ENCODE measurements around the gene CRNN. TPM values are rescaled to one million over a fixed set of nuclear protein-coding genes. Genes with fewer than 3 reads are reported as not detected.

CRNN gene
- total and polyA plus RNA-seq, 10 of the 15 experiments (the other 5 are each of a cell fraction or from before 2014, with no cell fraction given): not detected

DNA sequence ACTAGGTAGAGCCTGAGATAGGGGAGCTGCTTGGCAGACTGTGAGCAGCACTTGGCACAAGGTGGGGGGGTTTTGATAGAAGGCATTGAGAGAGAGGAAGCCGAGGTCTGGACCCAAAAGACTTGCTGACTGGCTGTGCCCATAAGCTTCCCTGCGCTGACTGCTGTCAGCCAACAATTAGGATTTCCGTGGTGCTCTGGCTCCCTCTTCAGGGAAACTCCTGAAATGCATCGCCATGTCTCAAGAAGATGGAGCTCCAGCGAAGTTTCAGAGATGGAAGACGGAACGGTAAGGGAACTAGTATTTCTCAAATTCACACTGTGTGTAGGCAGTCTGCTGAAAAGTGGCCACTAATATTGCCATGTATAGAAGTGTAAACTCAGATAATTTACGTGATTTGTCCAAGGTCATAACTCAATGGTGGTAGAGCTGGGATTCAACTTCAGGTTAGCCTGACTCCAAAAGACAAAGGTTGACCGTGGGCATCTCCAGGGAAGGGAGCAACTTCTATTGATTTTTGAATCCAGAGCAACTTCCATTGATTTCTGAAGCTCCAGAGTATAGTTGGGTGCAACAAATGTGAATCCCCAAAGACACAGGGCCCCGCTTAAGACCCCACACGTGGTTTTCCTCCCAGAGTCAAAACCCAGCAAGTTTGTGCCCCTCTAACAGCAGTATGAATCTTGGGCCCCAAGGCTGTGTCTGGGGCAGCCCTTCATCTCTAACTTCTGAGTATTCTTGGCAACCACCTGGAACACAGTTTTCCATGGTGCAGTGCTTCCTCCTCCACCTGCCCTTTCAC is 44.5 kb upstream of the CRNN start:
- peaks cover 10% of the 10 kb centered on the region for H3K4me1 ChIP-seq (ENCODE audit: control insufficient read depth, insufficient read depth, low read length)
- ChIA-PET SMC1A (ENCODE audit: uncharacterized antibody, unreplicated experiment) (interaction anchor here (0.6 to 2.7 kb wide), 24 partner anchors 8 to 457 kb away, joined by 3 to 34 read pairs (median 4); no protein-coding TSS in a partner anchor), RAD21 (ENCODE audit: unreplicated experiment) (interaction anchor here (0.5 to 3.0 kb wide), 25 partner anchors 10 to 550 kb away, joined by 3 to 63 read pairs (median 5); partner anchors contain the start of gene HRNR), POLR2A (interaction anchor here (0.5 to 1.2 kb wide), 3 partner anchors 60 to 1570 kb away, joined by 3 read pairs; no protein-coding TSS in a partner anchor), CTCF (interaction anchor here (0.6 to 3.5 kb wide), 52 partner anchors 9 to 581 kb away, joined by 3 to 145 read pairs (median 6); partner anchors contain the start of gene HRNR)
- 23% methylated on average over 11 of the region's 11 CpGs for WGBS (ENCODE audit: insufficient coverage, insufficient replicate concordance, low lambda C conversion rate, missing lambda C conversion rate)
- in situ Hi-C loops (cut with MboI) (loop anchor here (5.0 kb wide), 2 partner anchors 271 to 406 kb away; no protein-coding TSS in a partner anchor), intact Hi-C loops (cut with micrococcal nuclease; ENCODE audit: unreplicated experiment) (loop anchor here (1.0 kb wide), 4 partner anchors 59 to 406 kb away; no protein-coding TSS in a partner anchor)
- H2AFZ ChIP-seq (ENCODE audit: control insufficient read depth, low read depth, low read length): peak overlapping the region; percentile 16
- no peaks in the 10 kb centered on the region for H4K20me1 ChIP-seq (ENCODE audit: control insufficient read depth, insufficient read depth)
- ATAC-seq (peak; percentile 55), FAIRE-seq (peak; percentile 87), DNase-seq (ENCODE audit: low read depth, low spot score) (peak; percentile 48)
- H3K9ac ChIP-seq (ENCODE audit: control insufficient read depth, insufficient read depth, low read length): no peak overlapping the region
- no peaks in the 10 kb centered on the region for H3K27me3 ChIP-seq (replicated peaks in 1 of 2; ENCODE audit: control insufficient read depth in 2 of 2, insufficient read depth in 2 of 2, low read length in 1 of 2)
- H3K4me2 ChIP-seq (ENCODE audit: control insufficient read depth, insufficient read depth): no peak overlapping the region
- no TSS peak for BruUV-seq (replicated peaks)
- no peak overlapping the region for H3K4me3 ChIP-seq
- H3K79me2 ChIP-seq (ENCODE audit: control insufficient read depth, insufficient read depth, low read length): no peaks in the 10 kb centered on the region
- no peaks in the 10 kb centered on the region for H3K9me3 ChIP-seq (replicated peaks; ENCODE audit: control insufficient read depth, insufficient read depth, low read length)
- TF ChIP-seq SMC3 (IDR thresholded peaks at IDR 0.05; ENCODE audit: borderline replicate concordance, low read length): peak; percentile 58; the same call in 1 of the 2 replicates
- no peak for TF ChIP-seq MXI1 (IDR thresholded peaks at IDR 0.05; ENCODE audit: low read depth, low read length)
- no peak for TF ChIP-seq TBL1XR1 (IDR thresholded peaks at IDR 0.05; ENCODE audit: low read depth, low read length)
- 0 out of 2 replicates have a peak, but pooled peaks have one; percentile 16 for TF ChIP-seq PKNOX1 (IDR thresholded peaks at IDR 0.05)
- peak; percentile 78 to 96 (median 94); a peak in 4 of 6 replicates for TF ChIP-seq CTCF (IDR thresholded peaks at IDR 0.05 in 2 of 3, conservative IDR thresholded peaks at IDR 0.05 in 1 of 3; ENCODE audit: control insufficient read depth in 2 of 3, extremely low read depth in 1 of 3, insufficient read depth in 1 of 3, low read depth in 3 of 3, low read length in 3 of 3)
- TF ChIP-seq, protein P1, sequence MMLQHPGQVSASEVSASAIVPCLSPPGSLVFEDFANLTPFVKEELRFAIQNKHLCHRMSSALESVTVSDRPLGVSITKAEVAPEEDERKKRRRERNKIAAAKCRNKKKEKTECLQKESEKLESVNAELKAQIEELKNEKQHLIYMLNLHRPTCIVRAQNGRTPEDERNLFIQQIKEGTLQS (IDR thresholded peaks at IDR 0.05; ENCODE audit: borderline replicate concordance, extremely low read depth, low read depth, low read length): no peak
- peak; percentile 84 for TF ChIP-seq YY1 (IDR thresholded peaks at IDR 0.05; ENCODE audit: low read depth, low read length)
- TF ChIP-seq ESRRA (IDR thresholded peaks at IDR 0.05; ENCODE audit: low read length): no peak
- TF ChIP-seq POU2F2 (IDR thresholded peaks at IDR 0.05; ENCODE audit: borderline replicate concordance, low read depth, low read length): 0 out of 3 replicates have a peak, but pooled peaks have one; percentile 39
- no peak for TF ChIP-seq ZNF687 (IDR thresholded peaks at IDR 0.05)
- peak; percentile 88 for TF ChIP-seq RAD21 (IDR thresholded peaks at IDR 0.05; ENCODE audit: insufficient read depth, low read depth, low read length)
- H3K36me3 ChIP-seq (ENCODE audit: control insufficient read depth in 2 of 2, insufficient read depth in 2 of 2, low read length in 1 of 2): no peaks in the 10 kb centered on the region
- H3K27ac ChIP-seq (ENCODE audit: control insufficient read depth, insufficient read depth): no peak overlapping the region

Measured in GM12878 (cell line).